ENCODE data around the gene PCLO.
"Not testable (repeated sequence)": the region's sequence is repeated elsewhere in the genome, so short reads cannot be mapped to it uniquely, and the experiment has no call there.

The PCLO gene

DNA sequence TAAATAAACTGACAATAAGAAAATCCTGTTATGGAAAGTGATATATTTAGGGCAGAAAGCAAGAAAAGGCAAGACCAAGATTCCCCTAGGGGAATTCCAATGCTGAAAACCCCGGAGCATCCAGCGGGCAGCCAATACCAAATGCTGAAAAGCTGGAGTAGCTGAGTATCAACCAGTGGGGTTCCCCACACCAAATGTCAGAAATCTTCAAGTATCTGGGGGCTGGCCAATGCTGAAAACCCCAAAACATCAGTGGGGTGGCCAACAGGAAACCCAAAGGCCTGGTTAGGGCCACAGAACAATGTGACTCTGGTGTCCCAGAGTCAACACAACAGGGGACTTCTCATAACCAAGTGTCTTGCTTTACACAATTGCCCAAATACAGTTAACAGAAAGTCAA is 447.3 kb downstream of the PCLO start:
- no peak for DNase-seq

DNA sequence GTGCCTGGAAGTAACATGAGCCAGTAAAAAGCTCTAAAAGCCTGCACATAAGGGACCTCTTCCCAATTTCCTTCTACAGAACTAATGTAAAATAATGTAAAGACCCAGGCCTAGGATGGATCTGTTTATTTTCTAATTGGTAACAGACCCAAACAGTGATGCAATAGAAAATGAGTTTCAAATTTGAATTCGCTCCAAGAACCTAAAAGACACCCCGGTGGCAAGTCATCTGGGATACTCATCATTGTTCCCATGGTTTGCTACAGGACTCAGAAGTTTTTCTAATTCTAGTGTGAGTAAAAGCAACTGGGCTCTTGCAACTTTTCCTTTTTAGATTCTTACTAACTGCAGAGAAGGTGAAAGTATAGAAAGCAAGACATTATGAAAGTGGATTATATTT is 447.8 kb downstream of the PCLO start:
- DNase-seq: no peak

DNA sequence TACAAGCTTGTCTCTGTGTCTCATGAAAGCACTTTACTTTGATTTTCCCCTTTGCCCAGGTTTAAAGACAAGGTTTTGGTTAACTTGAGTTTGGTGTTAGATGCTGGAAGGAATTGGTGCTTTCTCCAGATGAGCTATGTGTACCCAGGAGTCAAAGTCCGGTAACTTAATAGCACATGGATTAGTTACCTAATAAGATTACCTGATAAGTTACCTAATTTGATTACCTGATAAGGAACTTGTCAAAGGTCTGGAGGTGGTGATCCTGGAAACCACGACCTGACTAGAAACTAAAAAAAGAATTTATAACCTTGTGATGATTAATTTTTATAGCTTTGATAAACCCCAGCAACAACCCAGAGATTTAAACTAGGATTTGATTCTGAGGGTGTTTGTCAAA is 449.2 kb downstream of the PCLO start:
- DNase-seq: no peak

DNA sequence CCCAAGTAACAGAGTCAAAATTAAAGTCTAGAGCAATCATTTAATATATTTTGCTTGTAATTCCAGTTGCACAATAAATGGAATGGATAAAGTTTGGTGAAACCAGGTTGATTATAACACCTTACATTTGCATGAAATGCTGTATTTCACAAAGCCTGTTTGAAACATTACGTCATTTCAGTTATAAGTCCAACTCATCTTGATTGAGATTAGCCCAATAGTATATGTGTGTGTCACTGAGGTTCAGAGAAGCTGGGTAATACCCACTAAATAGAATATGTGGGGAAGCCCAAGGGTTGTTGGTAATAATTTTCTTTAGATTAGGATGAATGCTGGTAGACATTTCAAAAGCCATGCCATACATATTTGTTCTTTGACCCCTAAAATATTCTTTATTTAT is 456.3 kb downstream of the PCLO start:
- DNase-seq: not testable (repeated sequence)

DNA sequence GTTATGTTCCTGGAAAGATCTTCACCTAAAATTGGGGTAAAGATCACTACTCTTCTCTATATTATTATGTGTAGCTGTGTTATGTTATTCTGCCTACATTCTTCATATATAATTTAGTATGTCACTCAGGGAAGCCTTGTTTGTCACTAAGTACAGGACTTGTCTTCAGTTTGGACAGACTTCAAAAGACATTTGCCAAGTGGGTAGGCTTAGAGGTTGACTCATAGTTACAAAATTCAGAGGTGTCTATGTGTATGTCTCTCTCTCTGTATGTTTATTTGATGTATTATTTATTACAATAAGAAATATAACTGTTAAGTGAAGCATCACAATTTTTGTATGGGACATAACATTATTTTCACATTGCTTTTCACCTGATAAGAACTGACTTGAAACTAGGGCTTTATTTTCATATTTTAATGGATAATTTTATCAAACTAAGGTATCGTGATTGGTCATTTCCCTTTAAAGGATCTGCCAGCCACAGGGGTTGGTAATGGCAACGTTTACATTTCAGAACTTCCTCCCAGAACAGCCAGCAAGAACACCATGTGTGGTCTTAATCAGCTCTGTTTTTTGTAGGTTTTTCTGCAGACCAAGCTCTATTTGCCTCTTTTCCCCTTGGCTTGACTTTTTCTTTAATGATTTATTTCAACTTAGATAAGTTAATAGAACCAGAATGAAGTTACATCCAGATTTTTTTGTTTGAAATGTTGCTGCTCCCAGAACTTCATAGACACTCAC is 457.0 kb downstream of the PCLO start:
- no peak for DNase-seq

DNA sequence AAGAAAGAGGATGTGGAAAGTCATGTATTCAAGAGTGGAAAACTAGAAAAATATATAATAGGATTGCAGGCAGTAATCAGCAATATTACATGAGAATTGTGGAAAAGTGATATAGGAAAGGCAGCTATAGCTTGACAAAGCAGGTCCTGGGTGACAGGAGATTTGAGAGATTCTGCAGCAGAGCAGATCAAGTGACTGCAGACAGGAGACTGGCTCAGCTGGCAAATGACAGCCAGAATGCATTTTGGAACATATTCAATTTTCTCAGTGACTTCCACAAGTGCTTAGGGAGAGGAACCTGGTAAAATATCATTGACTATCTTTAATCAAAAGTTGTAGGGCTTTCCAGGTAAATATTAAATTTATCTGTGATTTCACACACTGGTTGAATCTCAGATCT is 458.6 kb downstream of the PCLO start:
- no peak for DNase-seq
